Liver (tissue), 9 donors: ENCODE data around the gene IFIH1. TPM values are rescaled to one million over a fixed set of nuclear protein-coding genes. Genes with fewer than 3 reads are reported as not detected.

Source experiments
- DNase-seq: peaks from one replicate; pipeline ENCODE4 v3.0.0-alpha.2; 2017; ENCODE audit warnings: low spot score
- H3K27ac ChIP-seq, 2 donors: one replicate each; pipeline ENCODE4 v1.7.0; 2013; ENCODE audit warnings: inconsistent platforms in 2 of 2, low read length in 2 of 2, control low read depth in 1 of 2, low read depth in 1 of 2, mild to moderate bottlenecking in 1 of 2
- H3K27me3 ChIP-seq, 4 donors: one replicate each; pipeline versions ENCODE4 v1.6.1 to v1.7.0; 2013; ENCODE audit warnings: low read length in 3 of 4, inconsistent platforms in 1 of 4, mild to moderate bottlenecking in 1 of 4, moderate library complexity in 1 of 4; ENCODE audit not compliant: control insufficient read depth in 4 of 4, insufficient read depth in 4 of 4
- H3K36me3 ChIP-seq, 4 donors: one replicate each; pipeline versions ENCODE4 v1.6.1 to v1.7.0; 2013; ENCODE audit warnings: low read length in 3 of 4, mild to moderate bottlenecking in 3 of 4, low read depth in 1 of 4, moderate library complexity in 1 of 4; ENCODE audit not compliant: control insufficient read depth in 4 of 4, insufficient read depth in 3 of 4
- H3K4me1 ChIP-seq, 4 donors: one replicate each; pipeline versions ENCODE4 v1.6.1 to v1.7.0; 2013; ENCODE audit warnings: low read length in 3 of 4, mild to moderate bottlenecking in 3 of 4, moderate library complexity in 1 of 4; ENCODE audit not compliant: control insufficient read depth in 4 of 4, insufficient read depth in 4 of 4
- H3K4me3 ChIP-seq, 3 donors: one replicate each; pipeline versions ENCODE4 v1.6.1 to v1.7.0; 2013; ENCODE audit warnings: low read length in 3 of 3, control low read depth in 1 of 3, low read depth in 1 of 3, mild to moderate bottlenecking in 1 of 3
- H3K9ac ChIP-seq, 2 donors: one replicate each; pipeline ENCODE4 v1.7.0; 2013; ENCODE audit warnings: low read length in 2 of 2, mild to moderate bottlenecking in 2 of 2, moderate library complexity in 2 of 2, control low read depth in 1 of 2, low read depth in 1 of 2
- H3K9me3 ChIP-seq, 4 donors: one replicate each; pipeline versions ENCODE4 v1.6.1 to v1.7.0; 2013; ENCODE audit warnings: low read length in 3 of 4; ENCODE audit not compliant: control insufficient read depth in 4 of 4
- EGR1 ChIP-seq, 2 donors: IDR thresholded peaks; 2 replicates each; pipeline ENCODE4 v1.6.1; 2016 to 2018; ENCODE audit warnings: antibody characterized with exemption in 2 of 2, low read depth in 2 of 2
- FOXA1 ChIP-seq: IDR thresholded peaks from 2 replicates; pipeline ENCODE4 v1.6.1; 2016; ENCODE audit warnings: antibody characterized with exemption
- FOXA2 ChIP-seq: IDR thresholded peaks from 2 replicates; pipeline ENCODE4 v1.6.1; 2016; ENCODE audit warnings: antibody characterized with exemption
- GABPA ChIP-seq, 2 donors: IDR thresholded peaks in 1 of 2; conservative IDR thresholded peaks in 1 of 2; 2 replicates each; pipeline ENCODE4 v1.6.1; 2016; ENCODE audit warnings: antibody characterized with exemption in 2 of 2, mild to moderate bottlenecking in 1 of 2, moderate library complexity in 1 of 2
- HNF4A ChIP-seq, 2 donors: conservative IDR thresholded peaks; 2 replicates each; pipeline ENCODE4 v1.6.1; 2016; ENCODE audit warnings: antibody characterized with exemption in 2 of 2, mild to moderate bottlenecking in 2 of 2
- NR2F2 ChIP-seq: IDR thresholded peaks from 2 replicates; pipeline ENCODE4 v1.6.1; 2016; ENCODE audit warnings: antibody characterized with exemption
- RAD21 ChIP-seq, 2 donors: IDR thresholded peaks; 2 replicates each; pipeline ENCODE4 v1.6.1; 2016; ENCODE audit warnings: antibody characterized with exemption in 2 of 2, mild to moderate bottlenecking in 2 of 2
- REST ChIP-seq: IDR thresholded peaks from 2 replicates; pipeline ENCODE4 v1.6.1; 2016; ENCODE audit warnings: antibody characterized with exemption, mild to moderate bottlenecking
- RXRA ChIP-seq, 2 donors: IDR thresholded peaks; 2 replicates each; pipeline ENCODE4 v1.6.1; 2017 to 2018; ENCODE audit warnings: antibody characterized with exemption in 2 of 2, mild to moderate bottlenecking in 1 of 2
- SP1 ChIP-seq: IDR thresholded peaks from 2 replicates; pipeline ENCODE4 v1.6.1; 2018; ENCODE audit warnings: antibody characterized with exemption, mild to moderate bottlenecking
- TAF1 ChIP-seq: conservative IDR thresholded peaks from 2 replicates; pipeline ENCODE4 v1.6.1; 2016; ENCODE audit warnings: antibody characterized with exemption, mild to moderate bottlenecking
- YY1 ChIP-seq: IDR thresholded peaks from 2 replicates; pipeline ENCODE4 v1.6.1; 2016; ENCODE audit warnings: antibody characterized with exemption, mild to moderate bottlenecking
- ZBTB33 ChIP-seq: IDR thresholded peaks from 2 replicates; pipeline ENCODE4 v1.6.1; 2016; ENCODE audit warnings: antibody characterized with exemption
- WGBS: extraction: QIAGEN DNeasy Blood & Tissue Kit; methylation state at CpG from one replicate; pipeline ENCODE4 v1.1.7; 2013; 5-methylcytosine and 5-hydroxymethylcytosine counted together
- polyA plus RNA-seq, 2 donors: library from polyadenylated mRNA; stranded (reverse) in 1 of 2; unstranded in 1 of 2; fragments of 200-250 nt in 1 of 2; fragments of >200 nt in 1 of 2; fragmentation: Nextera tagmentation in 1 of 2; extraction: Ambion mirVana in 1 of 2; gene quantifications; one replicate each; pipeline versions ENCODE4 v1.2.1 to v1.2.3, GENCODE V29; 2013 to 2015
- total RNA-seq, 2 donors: library from RNA; depleted of rRNA; stranded (reverse); fragments of >200 nt; gene quantifications; one replicate each; pipeline ENCODE4 v1.2.3, GENCODE V29; 2014
- TF ChIP-seq, protein P1 (sequence below): IDR thresholded peaks from 2 replicates; pipeline ENCODE4 v1.6.1; 2016; ENCODE audit warnings: antibody characterized with exemption
- TF ChIP-seq, protein P2 (sequence below): fragments of 150-350 bp; IDR thresholded peaks from 2 replicates; pipeline ENCODE4 v1.5.1; 2017; ENCODE audit warnings: improper control_type of control experiment, low read depth, low read length; ENCODE audit not compliant: missing input control
- TF ChIP-seq, protein P3 (sequence below): IDR thresholded peaks from 2 replicates; pipeline ENCODE4 v1.6.1; 2016; ENCODE audit warnings: antibody characterized with exemption
- donor health status: healthy.
- donor health status: healthy.
- donor health status: healthy.
- donor health status: healthy.
- donor health status: healthy.

Gene IFIH1
- total and polyA plus RNA-seq, 4 donors: 5.5 to 13.2 (median 7.9) TPM

GRCh38 chr2:162293122-162293786 lies 25.2 kb downstream of the IFIH1 start (continued):
- no peak for TF ChIP-seq RAD21 (IDR thresholded peaks at IDR 0.05)
- no peak for TF ChIP-seq GABPA (IDR thresholded peaks at IDR 0.05 in 1 of 2, conservative IDR thresholded peaks at IDR 0.05 in 1 of 2)
- no peak for TF ChIP-seq NR2F2

GRCh38 chr2:162291748-162292147 lies 26.7 kb downstream of the IFIH1 start:
- Histone ChIP-seq H3K4me3 (no peak overlapping the region), H3K4me1 (peaks cover 0 to 2% (median 0%) of the 10 kb centered on the region in 4 donors), H3K9me3 (no peaks in the 10 kb centered on the region), H3K27ac (no peak overlapping the region), H3K9ac (no peak overlapping the region), H3K27me3 (no peaks in the 10 kb centered on the region), H3K36me3 (peaks cover 3 to 15% (median 8%) of the 10 kb centered on the region in 4 donors)
- 83% methylated on average over 3 of the region's 3 CpGs for WGBS
- DNase-seq: no peak
- no peak for TF ChIP-seq FOXA2
- TF ChIP-seq, protein P1, sequence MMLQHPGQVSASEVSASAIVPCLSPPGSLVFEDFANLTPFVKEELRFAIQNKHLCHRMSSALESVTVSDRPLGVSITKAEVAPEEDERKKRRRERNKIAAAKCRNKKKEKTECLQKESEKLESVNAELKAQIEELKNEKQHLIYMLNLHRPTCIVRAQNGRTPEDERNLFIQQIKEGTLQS: no peak
- no peak for TF ChIP-seq NR2F2
- no peak for TF ChIP-seq SP1
- TF ChIP-seq RXRA (IDR thresholded peaks at IDR 0.05): no peak
- TF ChIP-seq EGR1 (IDR thresholded peaks at IDR 0.05; ENCODE audit: low read depth in 2 of 2): no peak
- TF ChIP-seq RAD21 (IDR thresholded peaks at IDR 0.05): no peak
- TF ChIP-seq GABPA (IDR thresholded peaks at IDR 0.05 in 1 of 2, conservative IDR thresholded peaks at IDR 0.05 in 1 of 2): no peak
- TF ChIP-seq REST: no peak
- no peak for TF ChIP-seq HNF4A (conservative IDR thresholded peaks at IDR 0.05)
- no peak for TF ChIP-seq ZBTB33
- TF ChIP-seq TAF1: no peak
- no peak for TF ChIP-seq FOXA1
- TF ChIP-seq, protein P2, sequence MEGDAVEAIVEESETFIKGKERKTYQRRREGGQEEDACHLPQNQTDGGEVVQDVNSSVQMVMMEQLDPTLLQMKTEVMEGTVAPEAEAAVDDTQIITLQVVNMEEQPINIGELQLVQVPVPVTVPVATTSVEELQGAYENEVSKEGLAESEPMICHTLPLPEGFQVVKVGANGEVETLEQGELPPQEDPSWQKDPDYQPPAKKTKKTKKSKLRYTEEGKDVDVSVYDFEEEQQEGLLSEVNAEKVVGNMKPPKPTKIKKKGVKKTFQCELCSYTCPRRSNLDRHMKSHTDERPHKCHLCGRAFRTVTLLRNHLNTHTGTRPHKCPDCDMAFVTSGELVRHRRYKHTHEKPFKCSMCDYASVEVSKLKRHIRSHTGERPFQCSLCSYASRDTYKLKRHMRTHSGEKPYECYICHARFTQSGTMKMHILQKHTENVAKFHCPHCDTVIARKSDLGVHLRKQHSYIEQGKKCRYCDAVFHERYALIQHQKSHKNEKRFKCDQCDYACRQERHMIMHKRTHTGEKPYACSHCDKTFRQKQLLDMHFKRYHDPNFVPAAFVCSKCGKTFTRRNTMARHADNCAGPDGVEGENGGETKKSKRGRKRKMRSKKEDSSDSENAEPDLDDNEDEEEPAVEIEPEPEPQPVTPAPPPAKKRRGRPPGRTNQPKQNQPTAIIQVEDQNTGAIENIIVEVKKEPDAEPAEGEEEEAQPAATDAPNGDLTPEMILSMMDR: no peak
- TF ChIP-seq, protein P3, sequence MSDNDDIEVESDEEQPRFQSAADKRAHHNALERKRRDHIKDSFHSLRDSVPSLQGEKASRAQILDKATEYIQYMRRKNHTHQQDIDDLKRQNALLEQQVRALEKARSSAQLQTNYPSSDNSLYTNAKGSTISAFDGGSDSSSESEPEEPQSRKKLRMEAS: no peak
- no peak for TF ChIP-seq YY1
